ENCODE measurements around the gene EID3. TPM values are rescaled to one million over a fixed set of nuclear protein-coding genes. Genes with fewer than 3 reads are reported as not detected.

EID3 gene
- total RNA-seq, 2 donors from 2014 or later: 2.9 to 4.6 TPM

DNA sequence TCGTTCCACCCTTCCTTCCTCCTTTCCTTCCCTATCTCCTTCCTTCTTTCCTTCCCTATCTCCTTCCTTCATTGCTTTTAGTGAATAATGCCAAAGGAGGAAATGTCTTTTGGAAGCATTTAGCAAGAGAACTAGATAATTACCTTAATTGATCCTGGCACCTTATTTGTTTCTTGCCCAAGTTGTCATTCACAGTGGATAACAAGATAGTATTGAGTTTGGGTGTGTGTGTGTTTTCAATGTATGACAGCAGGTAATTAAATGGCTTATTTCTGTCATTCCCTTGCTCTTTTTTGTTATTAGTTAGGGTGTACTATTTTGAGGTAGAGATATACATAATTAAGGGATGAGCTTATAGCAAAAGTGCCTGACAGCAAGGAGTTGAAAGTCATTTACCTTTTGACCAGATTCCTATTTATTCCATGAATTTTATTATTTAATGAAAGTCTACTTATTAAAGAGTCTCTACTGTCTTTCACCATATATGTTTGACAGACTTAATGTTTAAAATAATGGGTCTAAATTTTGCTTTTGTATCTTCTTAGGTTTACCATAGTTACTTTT lies 30.2 kb downstream of the EID3 start:
- intact Hi-C loops (cut with DNase I): no loop called here
- peaks cover 0 to 10% of the 10 kb centered on the region in 2 donors for H3K36me3 ChIP-seq (replicated peaks in 1 of 2; ENCODE audit: insufficient read depth in 1 of 2, low read depth in 2 of 2)

GRCh38 chr12:104334581-104334980 lies 31.0 kb downstream of the EID3 start:
- no peak for DNase-seq
- H3K36me3 ChIP-seq (replicated peaks in 1 of 2; ENCODE audit: insufficient read depth in 1 of 2, low read depth in 2 of 2): peaks cover 0 to 12% of the 10 kb centered on the region in 2 donors
- H3K9me3 ChIP-seq: no peaks in the 10 kb centered on the region
- WGBS, 2 donors: 81 to 83% methylated on average over 8 of the region's 8 CpGs
- H3K4me3 ChIP-seq: no peak overlapping the region
- H3K4me1 ChIP-seq: no peaks in the 10 kb centered on the region
- TF ChIP-seq POLR2A (IDR thresholded peaks at IDR 0.05): no peak
- no peak for TF ChIP-seq CTCF (IDR thresholded peaks at IDR 0.05)
- H3K27ac ChIP-seq: no peak overlapping the region
- ATAC-seq: no peak
- intact Hi-C loops (cut with DNase I): no loop called here
- no peaks in the 10 kb centered on the region for H3K27me3 ChIP-seq

More for the DNA sequence above, 30.2 kb downstream of the EID3 start:
- Histone ChIP-seq H3K4me3 (no peak overlapping the region), H3K27me3 (no peaks in the 10 kb centered on the region), H3K27ac (no peak overlapping the region), H3K4me1 (no peaks in the 10 kb centered on the region), H3K9me3 (no peaks in the 10 kb centered on the region)
- no peak for DNase-seq
- 57 to 65% methylated on average over 1 of the region's 1 CpG for WGBS, 2 donors
- TF ChIP-seq CTCF (IDR thresholded peaks at IDR 0.05): no peak
- TF ChIP-seq POLR2A (IDR thresholded peaks at IDR 0.05): no peak
- ATAC-seq: no peak

DNA sequence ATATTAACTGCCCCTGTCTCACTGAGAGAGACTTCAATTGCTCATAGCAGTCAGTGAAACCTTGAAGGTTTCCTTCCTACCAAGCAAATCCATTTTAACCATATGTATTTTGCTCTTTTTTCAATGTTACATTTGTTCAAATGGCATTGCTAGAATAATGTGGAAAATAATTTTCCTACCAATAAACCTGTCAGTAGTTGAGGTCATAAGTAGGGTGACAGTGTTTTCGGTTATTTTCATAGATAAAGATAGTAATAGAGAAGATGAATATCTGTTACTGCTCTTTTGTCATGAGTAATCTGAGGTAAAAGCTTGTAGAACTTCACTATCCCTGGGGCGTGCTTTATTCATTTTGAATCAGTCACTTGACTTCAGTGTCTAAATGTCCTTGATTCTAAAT lies 32.6 kb downstream of the EID3 start:
- ATAC-seq (no peak), DNase-seq (no peak)
- H3K4me3 ChIP-seq: no peak overlapping the region
- no peak overlapping the region for H3K27ac ChIP-seq
- H3K27me3 ChIP-seq: no peaks in the 10 kb centered on the region
- H3K4me1 ChIP-seq: no peaks in the 10 kb centered on the region
- H3K36me3 ChIP-seq (replicated peaks in 1 of 2; ENCODE audit: insufficient read depth in 1 of 2, low read depth in 2 of 2): peaks cover 0 to 16% of the 10 kb centered on the region in 2 donors
- 88 to 93% methylated on average over 2 of the region's 2 CpGs for WGBS, 2 donors
- H3K9me3 ChIP-seq: no peaks in the 10 kb centered on the region
- TF ChIP-seq POLR2A (IDR thresholded peaks at IDR 0.05) (no peak), CTCF (IDR thresholded peaks at IDR 0.05) (no peak)
- intact Hi-C loops (cut with DNase I): no loop called here

GRCh38 chr12:104337030-104337558 lies 33.6 kb downstream of the EID3 start:
- DNase-seq (no peak), ATAC-seq (no peak)
- Histone ChIP-seq H3K27me3 (no peaks in the 10 kb centered on the region), H3K9me3 (no peaks in the 10 kb centered on the region), H3K4me1 (no peaks in the 10 kb centered on the region), H3K4me3 (no peak overlapping the region), H3K27ac (no peak overlapping the region), H3K36me3 (replicated peaks in 1 of 2; ENCODE audit: insufficient read depth in 1 of 2, low read depth in 2 of 2) (peaks cover 0 to 18% of the 10 kb centered on the region in 2 donors)
- TF ChIP-seq CTCF (IDR thresholded peaks at IDR 0.05) (no peak), POLR2A (IDR thresholded peaks at IDR 0.05) (no peak)
- 92 to 97% methylated on average over 7 of the region's 7 CpGs for WGBS, 2 donors
- intact Hi-C loops (cut with DNase I): no loop called here

- intact Hi-C loops (cut with DNase I): no loop called here
- Histone ChIP-seq H3K27me3 (no peaks in the 10 kb centered on the region), H3K4me3 (no peak overlapping the region), H3K9me3 (no peaks in the 10 kb centered on the region), H3K36me3 (replicated peaks in 1 of 2; ENCODE audit: insufficient read depth in 1 of 2, low read depth in 2 of 2) (peaks cover 0 to 13% of the 10 kb centered on the region in 2 donors), H3K4me1 (no peaks in the 10 kb centered on the region), H3K27ac (no peak overlapping the region)
- ATAC-seq: no peak
- WGBS, 2 donors: 89% methylated on average over 3 of the region's 3 CpGs
- no peak for TF ChIP-seq POLR2A (IDR thresholded peaks at IDR 0.05)
- no peak for TF ChIP-seq CTCF (IDR thresholded peaks at IDR 0.05)
- DNase-seq: no peak
Measured at GRCh38 chr12:104339663-104340062, 36.1 kb downstream of the EID3 start.
